Prostate gland (tissue), 2 donors: ENCODE results near the gene PDE11A. TPM values are rescaled to one million over a fixed set of nuclear protein-coding genes. Genes with fewer than 3 reads are reported as not detected.

Source experiments
- DNase-seq: peaks from one replicate; pipeline ENCODE4 v3.0.0-alpha.2; 2019; ENCODE audit warnings: low spot score
- H3K27ac ChIP-seq, 2 donors: fragments of 200-600 bp; sonication (generic); 2 replicates each; pipeline ENCODE4 v1.5.1; 2017 to 2019
- H3K27me3 ChIP-seq: fragments of 200-600 bp; sonication (generic); replicated peaks from 2 replicates; pipeline ENCODE4 v1.5.1; 2019; ENCODE audit not compliant: insufficient read depth
- H3K36me3 ChIP-seq, 2 donors: fragments of 200-600 bp; sonication (generic); 1 replicate in 1 of 2; 2 replicates in 1 of 2; pipeline versions ENCODE4 v1.5.1 to v1.8.1; 2017 to 2019
- H3K4me1 ChIP-seq: fragments of 200-600 bp; sonication (generic); replicated peaks from 2 replicates; pipeline ENCODE4 v1.5.1; 2019
- H3K4me3 ChIP-seq, 2 donors: fragments of 200-600 bp; sonication (generic); 2 replicates each; pipeline ENCODE4 v1.5.1; 2017 to 2019
- H3K9me3 ChIP-seq: fragments of 200-600 bp; sonication (generic); 2 replicates; pipeline ENCODE4 v1.5.1; 2017
- POLR2A ChIP-seq: fragments of 450-650 bp; IDR thresholded peaks from one replicate; pipeline ENCODE4 v1.6.1; 2016; ENCODE audit warnings: antibody characterized with exemption, mild to moderate bottlenecking
- POLR2AphosphoS5 ChIP-seq: sonication (generic); formaldehyde crosslinking; IDR thresholded peaks from one replicate; pipeline ENCODE4 v1.6.1; 2017; ENCODE audit warnings: antibody characterized with exemption
- WGBS: methylation state at CpG from one replicate; pipeline ENCODE4 v1.1.5; 2018; 5-methylcytosine and 5-hydroxymethylcytosine counted together
- intact Hi-C: fragments of 100-400 bp; cut with DNase I; formaldehyde crosslinking; loops from one replicate; pipeline ENCODE4 v1.14.2; 2022
- total RNA-seq, 2 donors: library from RNA; depleted of rRNA; stranded (reverse); fragments of >200 nt; gene quantifications; one replicate each; pipeline ENCODE4 v1.1.0, GENCODE V29; 2016
- TF ChIP-seq, protein P1 (sequence below), 4 experiments: fragments of 200-600 bp in 2 of 4; fragments of 450-650 bp in 2 of 4; sonication (generic) in 2 of 4; IDR thresholded peaks; 1 replicate in 3 of 4; 2 replicates in 1 of 4; pipeline ENCODE4 v1.5.1; 2016 to 2019; ENCODE audit warnings: antibody characterized with exemption in 4 of 4, mild to moderate bottlenecking in 2 of 4, moderate library complexity in 2 of 4

The PDE11A gene
- total RNA-seq, 2 donors from 2014 or later: 14.9 to 26.6 TPM

DNA sequence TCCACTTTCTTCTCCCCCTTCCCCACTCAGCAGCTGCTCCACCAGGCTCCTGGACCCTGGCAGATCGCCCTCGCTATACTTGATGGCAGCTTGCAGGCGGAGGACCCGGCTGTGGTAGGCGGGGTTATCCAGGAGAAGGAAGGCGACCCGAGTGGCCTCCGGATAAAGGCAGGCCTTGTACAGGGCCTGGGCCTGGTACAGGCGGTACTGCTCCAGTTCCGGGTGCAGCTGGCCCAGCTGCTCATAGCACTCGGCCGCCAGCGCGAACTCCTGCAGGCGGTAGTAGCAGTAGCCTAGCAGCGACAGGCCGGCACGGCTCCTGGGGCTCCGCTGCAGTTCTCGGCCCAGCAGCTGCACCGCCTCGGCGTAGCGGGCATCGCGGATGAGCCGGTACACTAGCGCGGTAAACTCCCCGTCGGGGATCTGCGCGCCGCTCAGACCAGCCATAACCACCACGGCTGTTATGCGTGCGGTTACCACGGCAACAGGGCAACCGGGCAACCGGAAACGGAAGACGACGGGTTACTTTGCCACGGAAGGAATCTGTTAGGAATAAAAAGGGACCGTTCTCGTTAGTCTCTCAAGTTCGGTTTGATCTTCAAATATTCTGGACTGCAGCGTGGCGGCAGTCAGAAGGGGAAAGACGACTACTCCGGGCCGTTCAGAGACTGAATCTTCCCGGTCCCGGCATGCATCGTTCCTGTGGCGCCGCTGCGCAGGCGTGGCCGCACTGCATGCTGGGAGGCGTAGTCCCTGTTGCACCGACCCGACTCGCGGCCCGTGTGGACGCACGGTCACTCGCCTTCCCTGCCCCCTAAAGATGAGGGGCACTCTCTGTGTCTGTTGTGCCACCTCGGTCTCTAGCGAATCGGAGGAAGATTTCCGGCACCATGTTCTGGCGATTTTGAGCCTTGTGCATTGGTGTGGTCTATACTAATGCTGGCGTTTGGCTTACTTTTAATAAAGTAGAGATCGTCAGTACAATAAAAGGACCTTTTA lies 454.0 kb downstream of the PDE11A start:
- intact Hi-C loops: loop anchor here (5.0 kb wide), 1 partner anchor 66 kb away; a partner anchor contains a TSS
- Histone ChIP-seq H3K9me3 (no peaks in the 10 kb centered on the region), H3K27me3 (no peaks in the 10 kb centered on the region), H3K4me1 (no peaks in the 10 kb centered on the region), H3K4me3 (peak overlapping the region; percentile 50 to 72), H3K36me3 (no peaks in the 10 kb centered on the region), H3K27ac (peak overlapping the region; percentile 89 to 96)
- TF ChIP-seq, protein P1, sequence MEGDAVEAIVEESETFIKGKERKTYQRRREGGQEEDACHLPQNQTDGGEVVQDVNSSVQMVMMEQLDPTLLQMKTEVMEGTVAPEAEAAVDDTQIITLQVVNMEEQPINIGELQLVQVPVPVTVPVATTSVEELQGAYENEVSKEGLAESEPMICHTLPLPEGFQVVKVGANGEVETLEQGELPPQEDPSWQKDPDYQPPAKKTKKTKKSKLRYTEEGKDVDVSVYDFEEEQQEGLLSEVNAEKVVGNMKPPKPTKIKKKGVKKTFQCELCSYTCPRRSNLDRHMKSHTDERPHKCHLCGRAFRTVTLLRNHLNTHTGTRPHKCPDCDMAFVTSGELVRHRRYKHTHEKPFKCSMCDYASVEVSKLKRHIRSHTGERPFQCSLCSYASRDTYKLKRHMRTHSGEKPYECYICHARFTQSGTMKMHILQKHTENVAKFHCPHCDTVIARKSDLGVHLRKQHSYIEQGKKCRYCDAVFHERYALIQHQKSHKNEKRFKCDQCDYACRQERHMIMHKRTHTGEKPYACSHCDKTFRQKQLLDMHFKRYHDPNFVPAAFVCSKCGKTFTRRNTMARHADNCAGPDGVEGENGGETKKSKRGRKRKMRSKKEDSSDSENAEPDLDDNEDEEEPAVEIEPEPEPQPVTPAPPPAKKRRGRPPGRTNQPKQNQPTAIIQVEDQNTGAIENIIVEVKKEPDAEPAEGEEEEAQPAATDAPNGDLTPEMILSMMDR (IDR thresholded peaks at IDR 0.05): no peak
- peak; percentile 89 for TF ChIP-seq POLR2AphosphoS5
- no peak for TF ChIP-seq POLR2A
- WGBS: 4% methylated on average over 76 of the region's 76 CpGs
- DNase-seq: peak; percentile 88

DNA sequence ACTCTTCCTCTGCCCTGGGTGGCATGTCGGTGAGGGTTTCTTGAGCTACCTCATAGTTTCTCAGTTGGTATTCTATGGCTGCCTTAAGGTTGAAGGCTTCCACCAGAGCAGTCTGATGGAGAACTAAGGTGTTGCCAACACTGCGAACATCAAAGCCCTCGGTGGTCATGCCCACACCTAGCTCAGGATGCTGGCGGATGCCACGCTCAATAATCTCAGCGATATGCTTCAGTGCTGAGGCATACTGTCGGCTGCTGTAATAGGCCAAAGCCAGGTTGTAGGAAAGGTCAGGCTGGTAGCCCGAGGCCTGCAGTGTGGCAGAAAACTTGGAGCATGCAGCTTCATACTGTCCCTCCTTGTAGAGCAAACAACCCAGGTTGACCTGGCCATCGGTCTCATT lies 454.7 kb downstream of the PDE11A start:
- intact Hi-C loops: loop anchor here (5.0 kb wide), 1 partner anchor 66 kb away; a partner anchor contains a TSS
- WGBS: 85% methylated on average over 9 of the region's 9 CpGs

DNA sequence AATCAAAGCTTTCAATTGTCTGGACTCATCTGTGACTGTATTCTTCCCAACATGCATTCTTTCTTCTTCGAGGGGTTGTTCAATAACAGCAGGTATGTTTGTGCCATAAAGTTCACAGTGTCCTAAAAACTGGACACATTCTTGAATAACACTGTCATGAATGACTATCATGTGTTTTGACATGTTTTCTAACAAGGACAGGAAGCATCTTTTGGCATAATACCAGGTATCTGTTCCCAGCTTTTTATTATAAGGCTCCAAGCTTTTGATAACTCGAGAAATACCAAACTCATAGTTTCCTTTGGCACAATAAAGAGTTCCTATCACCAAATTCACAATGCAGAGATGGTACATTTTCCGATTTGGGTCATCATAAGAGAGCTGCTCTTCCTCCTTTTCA lies 455.8 kb downstream of the PDE11A start:
- no peaks in the 10 kb centered on the region for H3K4me1 ChIP-seq
- 86% methylated on average over 3 of the region's 3 CpGs for WGBS
- no peaks in the 10 kb centered on the region for H3K27me3 ChIP-seq
- no peak overlapping the region for H3K4me3 ChIP-seq
- TF ChIP-seq, protein P1 (IDR thresholded peaks at IDR 0.05): no peak
- TF ChIP-seq POLR2A: no peak
- no peak for TF ChIP-seq POLR2AphosphoS5
- H3K9me3 ChIP-seq: no peaks in the 10 kb centered on the region
- intact Hi-C loops: loop anchor here (5.0 kb wide), 1 partner anchor 64 kb away; a partner anchor contains a TSS
- DNase-seq: no peak
- no peak overlapping the region for H3K27ac ChIP-seq
- H3K36me3 ChIP-seq: no peaks in the 10 kb centered on the region

More for the DNA sequence above, 454.7 kb downstream of the PDE11A start:
- H3K4me1 ChIP-seq: no peaks in the 10 kb centered on the region
- no peaks in the 10 kb centered on the region for H3K27me3 ChIP-seq
- TF ChIP-seq, protein P1 (IDR thresholded peaks at IDR 0.05): no peak
- no peaks in the 10 kb centered on the region for H3K36me3 ChIP-seq
- DNase-seq: no peak
- no peaks in the 10 kb centered on the region for H3K9me3 ChIP-seq
- H3K4me3 ChIP-seq: peak overlapping the region; percentile 50 to 72
- no peak overlapping the region for H3K27ac ChIP-seq

DNA sequence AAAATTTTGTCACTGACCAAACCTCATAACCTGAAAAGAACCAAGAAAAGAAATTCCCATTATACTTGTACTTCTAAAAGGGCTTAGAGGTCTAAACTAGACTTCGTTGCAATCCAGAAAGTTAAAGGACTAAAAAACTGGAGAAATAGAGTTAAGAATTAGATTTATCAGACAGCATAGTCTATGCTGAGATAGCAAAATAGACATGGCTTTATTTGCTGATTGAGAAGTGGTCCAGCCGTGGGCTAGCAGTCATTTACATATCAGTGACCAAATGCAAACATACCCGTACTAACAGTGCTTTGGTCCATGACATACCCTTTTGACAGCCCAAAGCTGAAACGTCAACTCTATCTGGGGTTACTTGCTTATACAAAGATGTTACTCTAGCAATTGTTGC lies 456.5 kb downstream of the PDE11A start:
- TF ChIP-seq POLR2A (no peak), POLR2AphosphoS5 (no peak)
- TF ChIP-seq, protein P1 (IDR thresholded peaks at IDR 0.05): no peak
- no peaks in the 10 kb centered on the region for H3K36me3 ChIP-seq
- H3K4me1 ChIP-seq: no peaks in the 10 kb centered on the region
- no peak overlapping the region for H3K27ac ChIP-seq
- H3K4me3 ChIP-seq: no peak overlapping the region
- no peaks in the 10 kb centered on the region for H3K27me3 ChIP-seq
- 87% methylated on average over 4 of the region's 4 CpGs for WGBS
- intact Hi-C loops: loop anchor here (5.0 kb wide), 1 partner anchor 64 kb away; a partner anchor contains a TSS
- no peak for DNase-seq
- no peaks in the 10 kb centered on the region for H3K9me3 ChIP-seq
